ENCODE results near the gene ZNF414. TPM values are rescaled to one million over a fixed set of nuclear protein-coding genes. Genes with fewer than 3 reads are reported as not detected.

The ZNF414 gene
- total and polyA plus RNA-seq, 10 of the 15 experiments (the other 5 are each of a cell fraction or from before 2014, with no cell fraction given), result 0.16 to 23.7 (median 5.3) TPM; not detected in 1

- in situ Hi-C loops (cut with MboI), result no loop called here
- intact Hi-C loops (cut with micrococcal nuclease; ENCODE audit: unreplicated experiment), result no loop called here
- ChIA-PET CTCF (no interaction called here), RAD21 (ENCODE audit: unreplicated experiment) (no interaction called here), POLR2A (no interaction called here), SMC1A (ENCODE audit: uncharacterized antibody, unreplicated experiment) (no interaction called here)
- Histone ChIP-seq H3K9me3 (replicated peaks; ENCODE audit: control insufficient read depth, insufficient read depth, low read length) (no peaks in the 10 kb centered on the region), H3K27me3 (replicated peaks in 1 of 2; ENCODE audit: control insufficient read depth in 2 of 2, insufficient read depth in 2 of 2, low read length in 1 of 2) (no peaks in the 10 kb centered on the region), H3K27ac (ENCODE audit: control insufficient read depth, insufficient read depth) (no peak overlapping the region), H3K4me3 (no peak overlapping the region), H2AFZ (ENCODE audit: control insufficient read depth, low read depth, low read length) (no peak overlapping the region), H4K20me1 (ENCODE audit: control insufficient read depth, insufficient read depth) (no peaks in the 10 kb centered on the region; the same call in 1 of the 2 replicates), H3K9ac (ENCODE audit: control insufficient read depth, insufficient read depth, low read length) (no peak overlapping the region), H3K36me3 (ENCODE audit: control insufficient read depth in 2 of 2, insufficient read depth in 2 of 2, low read length in 1 of 2) (peaks cover 27 to 32% of the 10 kb centered on the region in 2 experiments), H3K79me2 (ENCODE audit: control insufficient read depth, insufficient read depth, low read length) (no peaks in the 10 kb centered on the region), H3K4me2 (ENCODE audit: control insufficient read depth, insufficient read depth) (no peak overlapping the region), H3K4me1 (ENCODE audit: control insufficient read depth, insufficient read depth, low read length) (peaks cover 7% of the 10 kb centered on the region)
- no peak for TF ChIP-seq PAX8 (IDR thresholded peaks at IDR 0.05)
- no peak for TF ChIP-seq BMI1 (IDR thresholded peaks at IDR 0.05; ENCODE audit: borderline replicate concordance)
- TF ChIP-seq RELB (IDR thresholded peaks at IDR 0.05; ENCODE audit: low read depth), result no peak
- no peak for TF ChIP-seq SMC3 (IDR thresholded peaks at IDR 0.05; ENCODE audit: borderline replicate concordance, low read length)
- no peak for TF ChIP-seq CBX5 (IDR thresholded peaks at IDR 0.05; ENCODE audit: low read depth)
- no peak for TF ChIP-seq JUND (IDR thresholded peaks at IDR 0.05; ENCODE audit: low read depth, low read length)
- no TSS peak for BruUV-seq (replicated peaks)
- WGBS (ENCODE audit: insufficient coverage, insufficient replicate concordance, low lambda C conversion rate, missing lambda C conversion rate), result 91% methylated on average over 23 of the region's 24 CpGs
- FAIRE-seq, result no peak
- no peak for DNase-seq (ENCODE audit: low read depth, low spot score)
- no peak for ATAC-seq
Observed at GRCh38 chr19:8490395-8490760, 23.6 kb downstream of the ZNF414 start.

Measured in GM12878 (cell line).